OCI-LY3 (cell line): Measurements from ENCODE around the gene UBALD2.

ENCODE experiments used
- CTCF ChIP-seq: fragments of 200-600, 300-600 bp; sonication (generic); IDR thresholded peaks from 2 replicates; pipeline ENCODE4 v1.5.1; 2014; ENCODE audit warnings: antibody characterized with exemption, low read length, low read depth
- EZH2phosphoT487 ChIP-seq: fragments of 200-600 bp; shearing (Covaris generic); IDR thresholded peaks from 2 replicates; pipeline ENCODE4 v1.6.1; 2018; ENCODE audit warnings: antibody characterized with exemption, mixed run types, low read depth

DNA sequence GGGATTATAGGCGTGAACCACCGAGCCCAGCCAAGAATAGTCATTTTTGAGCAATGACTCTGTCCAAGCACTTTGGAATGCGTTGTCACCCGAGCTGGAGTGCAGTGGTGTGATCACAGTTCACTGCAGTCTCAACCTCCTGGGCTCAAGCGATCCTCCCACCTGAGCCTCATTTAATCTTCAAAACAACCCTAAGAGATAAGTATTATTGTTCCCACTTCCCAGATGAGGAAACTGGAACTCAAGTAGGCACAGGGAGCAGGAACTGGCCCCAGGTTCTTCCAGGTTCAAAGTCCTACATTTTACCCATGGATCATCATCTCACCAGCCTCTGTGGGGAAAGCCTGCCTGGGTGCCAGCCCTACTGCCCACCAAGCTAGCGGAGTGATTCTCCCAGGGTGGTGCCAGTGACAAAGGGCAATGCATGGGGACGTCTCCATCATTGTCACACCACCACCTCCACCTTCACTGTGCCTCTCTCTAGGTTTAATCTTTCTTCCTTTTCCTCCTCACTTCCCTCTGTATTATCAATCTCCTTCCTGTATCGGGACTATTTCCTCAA, 13.6 kb upstream of the UBALD2 start:
- no peak for TF ChIP-seq CTCF
- no peak for TF ChIP-seq EZH2phosphoT487
